Osteocyte (in vitro differentiated cells): ENCODE data around the gene NFIX. TPM values are rescaled to one million over a fixed set of nuclear protein-coding genes. Genes with fewer than 3 reads are reported as not detected.

Experiments used
- DNase-seq: peaks from one replicate; pipeline ENCODE4 v3.0.0; 2021; ENCODE audit warnings: mixed read lengths; ENCODE audit not compliant: unreplicated experiment; ENCODE audit errors: extremely low spot score
- H3K27ac Mint-ChIP-seq: one replicate; pipeline ENCODE4 v1.8.0; 2021; ENCODE audit warnings: mild to moderate bottlenecking, mixed read lengths; ENCODE audit not compliant: unreplicated experiment
- H3K27me3 Mint-ChIP-seq: one replicate; pipeline ENCODE4 v1.8.0; 2021; ENCODE audit warnings: mixed read lengths; ENCODE audit not compliant: unreplicated experiment
- H3K36me3 Mint-ChIP-seq: one replicate; pipeline ENCODE4 v1.8.0; 2021; ENCODE audit warnings: mixed read lengths; ENCODE audit not compliant: unreplicated experiment
- H3K4me1 Mint-ChIP-seq: one replicate; pipeline ENCODE4 v1.8.0; 2021; ENCODE audit warnings: mixed read lengths; ENCODE audit not compliant: unreplicated experiment
- H3K4me3 Mint-ChIP-seq: one replicate; pipeline ENCODE4 v1.8.0; 2021; ENCODE audit warnings: mild to moderate bottlenecking, moderate library complexity, mixed read lengths; ENCODE audit not compliant: unreplicated experiment
- H3K9me3 Mint-ChIP-seq: one replicate; pipeline ENCODE4 v1.8.0; 2021; ENCODE audit warnings: mixed read lengths; ENCODE audit not compliant: unreplicated experiment
- long read RNA-seq: library from polyadenylated mRNA; unstranded; transcript quantifications from one replicate; pipeline ENCODE4 v2.0.0, GENCODE V29; 2021
- total RNA-seq: library from RNA; stranded (reverse); gene quantifications from 2 replicates; pipeline ENCODE4 v1.2.1, GENCODE V29; 2021
- TF ChIP-seq, protein P1 (sequence below): fragments of 200-600 bp; sonication (generic); IDR thresholded peaks from 2 replicates; pipeline ENCODE4 v1.5.0; 2021; ENCODE audit warnings: antibody characterized with exemption, mild to moderate bottlenecking, moderate library complexity

NFIX gene
- total RNA-seq, result 87.0 and 93.7 TPM in 2 replicates
- long read RNA-seq, partial matches to known transcripts, result 1 of 7 reads
- long read RNA-seq, other reads (novel, unspliced or antisense), result 2 of 7 reads

DNA sequence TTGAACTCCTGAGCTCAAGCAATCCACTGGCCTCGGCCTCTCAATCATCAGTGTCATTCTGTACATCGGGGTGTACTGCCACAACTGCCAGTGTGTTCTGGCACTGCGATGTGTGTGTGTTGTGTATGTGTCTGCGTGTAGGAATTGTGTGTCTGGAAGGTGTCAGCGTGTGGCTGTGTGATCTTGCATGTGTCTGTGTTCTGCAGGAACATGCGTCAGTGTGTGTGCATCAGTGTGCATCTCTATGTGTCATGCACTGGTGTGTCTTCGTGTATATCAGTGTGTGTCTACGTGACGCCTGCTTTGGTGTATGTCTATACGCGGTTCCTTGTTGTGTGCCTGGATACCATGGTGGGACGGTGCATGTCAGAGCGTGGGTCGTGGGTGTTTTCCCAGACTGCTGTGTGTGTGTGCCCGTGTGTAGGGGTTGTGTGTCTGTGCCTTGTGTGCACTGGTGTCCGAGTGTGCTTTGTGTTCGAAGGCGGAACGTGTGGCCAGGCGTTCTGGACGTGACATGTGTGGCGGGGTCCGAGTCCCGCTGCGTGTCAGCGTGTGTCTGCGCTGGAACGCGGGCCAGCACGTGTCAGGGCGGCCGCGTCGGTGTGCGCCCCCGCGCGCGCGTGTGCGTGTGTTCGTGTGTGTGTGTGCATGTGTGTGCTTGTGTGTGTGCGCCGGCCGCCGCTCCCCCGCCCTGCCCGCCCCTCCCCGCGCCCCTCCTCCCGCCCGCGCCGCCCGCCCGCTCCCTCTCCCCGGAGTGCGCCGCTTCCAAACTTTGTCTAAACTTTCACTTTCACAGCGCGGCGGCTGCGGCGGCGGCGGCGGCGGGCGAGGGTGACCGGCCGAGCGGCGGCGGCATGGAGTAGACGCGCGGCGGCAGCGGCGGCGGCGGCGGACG is at the start of gene NFIX:
NFIX (plus strand) TSS at position 775 of the 895 bp plus-strand sequence. CDS start 363 bp downstream, outside the sequence.
- TF ChIP-seq, protein P1, sequence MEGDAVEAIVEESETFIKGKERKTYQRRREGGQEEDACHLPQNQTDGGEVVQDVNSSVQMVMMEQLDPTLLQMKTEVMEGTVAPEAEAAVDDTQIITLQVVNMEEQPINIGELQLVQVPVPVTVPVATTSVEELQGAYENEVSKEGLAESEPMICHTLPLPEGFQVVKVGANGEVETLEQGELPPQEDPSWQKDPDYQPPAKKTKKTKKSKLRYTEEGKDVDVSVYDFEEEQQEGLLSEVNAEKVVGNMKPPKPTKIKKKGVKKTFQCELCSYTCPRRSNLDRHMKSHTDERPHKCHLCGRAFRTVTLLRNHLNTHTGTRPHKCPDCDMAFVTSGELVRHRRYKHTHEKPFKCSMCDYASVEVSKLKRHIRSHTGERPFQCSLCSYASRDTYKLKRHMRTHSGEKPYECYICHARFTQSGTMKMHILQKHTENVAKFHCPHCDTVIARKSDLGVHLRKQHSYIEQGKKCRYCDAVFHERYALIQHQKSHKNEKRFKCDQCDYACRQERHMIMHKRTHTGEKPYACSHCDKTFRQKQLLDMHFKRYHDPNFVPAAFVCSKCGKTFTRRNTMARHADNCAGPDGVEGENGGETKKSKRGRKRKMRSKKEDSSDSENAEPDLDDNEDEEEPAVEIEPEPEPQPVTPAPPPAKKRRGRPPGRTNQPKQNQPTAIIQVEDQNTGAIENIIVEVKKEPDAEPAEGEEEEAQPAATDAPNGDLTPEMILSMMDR, result no peak
- H3K4me3 Mint-ChIP-seq, result peak within 1 kb of the TSS; percentile 97
- peaks cover 17% of the 10 kb centered on the region for H3K4me1 Mint-ChIP-seq
- H3K27me3 Mint-ChIP-seq, result no peaks in the 10 kb centered on the region
- peaks cover 12% of the 10 kb centered on the region for H3K36me3 Mint-ChIP-seq
- no peak for DNase-seq
- peak within 1 kb of the TSS; percentile 56 for H3K27ac Mint-ChIP-seq
- no peaks in the 10 kb centered on the region for H3K9me3 Mint-ChIP-seq

DNA sequence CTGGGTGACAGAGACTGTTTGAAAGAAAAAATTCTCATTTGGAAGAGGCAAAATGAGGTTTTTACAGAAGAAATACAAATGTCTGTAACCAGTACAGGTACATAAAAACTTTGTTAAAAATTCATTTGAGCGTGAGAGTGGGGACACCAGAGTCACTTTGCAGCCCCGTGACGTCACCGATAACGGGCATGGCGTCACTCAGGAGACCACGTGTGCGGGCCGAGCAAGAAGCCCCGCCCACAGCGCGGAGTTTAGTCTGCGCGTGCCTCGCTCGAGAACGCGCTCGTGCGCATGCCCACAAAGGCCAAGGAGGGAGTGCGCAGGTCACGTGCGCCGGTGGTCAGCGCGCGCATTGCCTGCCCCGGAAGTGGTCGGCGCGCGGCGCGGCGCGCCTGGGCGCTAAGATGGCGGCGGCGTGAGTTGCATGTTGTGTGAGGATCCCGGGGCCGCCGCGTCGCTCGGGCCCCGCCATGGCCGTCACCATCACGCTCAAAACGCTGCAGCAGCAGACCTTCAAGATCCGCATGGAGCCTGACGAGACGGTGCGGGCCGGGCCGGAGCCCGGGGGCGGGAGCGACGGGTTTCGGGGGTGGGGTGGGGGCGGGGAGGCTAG is 49.7 kb upstream of the NFIX start, which contains the start of gene RAD23A:
RAD23A (plus strand) TSS at position 384 of the 613 bp plus-strand sequence; CDS start at position 471, 87 bp downstream.
- TF ChIP-seq, protein P1, result no peak
- Mint-ChIP-seq H3K9me3 (no peaks in the 10 kb centered on the region), H3K27me3 (no peaks in the 10 kb centered on the region), H3K27ac (peak within 1 kb of the TSS; percentile 93), H3K4me3 (peak within 1 kb of the TSS; percentile 86), H3K36me3 (peaks cover 33% of the 10 kb centered on the region), H3K4me1 (peaks cover 32% of the 10 kb centered on the region)
- peak; percentile 99 for DNase-seq

DNA sequence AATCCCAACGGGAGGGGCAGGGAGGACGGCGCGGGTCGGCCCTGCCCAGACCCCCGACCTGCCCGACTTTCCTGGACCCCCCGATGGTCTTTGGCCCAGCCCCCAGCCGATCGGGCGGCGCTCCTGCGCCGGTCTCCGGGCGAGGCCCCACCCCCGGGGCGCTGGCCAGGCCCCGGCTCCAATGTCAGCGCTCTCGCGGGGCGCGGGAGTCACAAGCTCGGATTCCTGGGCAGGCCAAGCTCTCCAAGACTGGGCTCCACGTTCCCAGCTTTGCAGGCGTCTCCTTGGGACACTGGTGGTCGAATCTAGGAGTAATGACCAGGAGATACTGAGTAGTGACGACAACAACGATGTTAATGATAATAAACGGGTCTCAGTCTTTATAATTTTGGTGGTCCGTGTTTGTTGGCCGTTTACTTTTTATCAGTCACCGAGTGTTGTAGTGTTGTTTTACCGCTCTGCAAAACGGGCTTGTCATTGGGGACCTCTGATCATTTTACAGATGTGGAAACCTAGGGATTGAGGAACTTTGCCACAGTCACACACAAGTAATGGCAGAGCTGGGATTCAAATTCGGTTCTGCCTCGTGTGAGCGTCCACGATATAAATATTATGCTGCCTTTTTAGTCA is 49.1 kb upstream of the NFIX start:
- peak; percentile 91 for DNase-seq
- Mint-ChIP-seq H3K27ac (peak overlapping the region; percentile 84), H3K4me3 (peak overlapping the region; percentile 86), H3K27me3 (no peaks in the 10 kb centered on the region), H3K36me3 (peaks cover 30% of the 10 kb centered on the region), H3K4me1 (peaks cover 27% of the 10 kb centered on the region), H3K9me3 (no peaks in the 10 kb centered on the region)
- TF ChIP-seq, protein P1, result no peak

DNA sequence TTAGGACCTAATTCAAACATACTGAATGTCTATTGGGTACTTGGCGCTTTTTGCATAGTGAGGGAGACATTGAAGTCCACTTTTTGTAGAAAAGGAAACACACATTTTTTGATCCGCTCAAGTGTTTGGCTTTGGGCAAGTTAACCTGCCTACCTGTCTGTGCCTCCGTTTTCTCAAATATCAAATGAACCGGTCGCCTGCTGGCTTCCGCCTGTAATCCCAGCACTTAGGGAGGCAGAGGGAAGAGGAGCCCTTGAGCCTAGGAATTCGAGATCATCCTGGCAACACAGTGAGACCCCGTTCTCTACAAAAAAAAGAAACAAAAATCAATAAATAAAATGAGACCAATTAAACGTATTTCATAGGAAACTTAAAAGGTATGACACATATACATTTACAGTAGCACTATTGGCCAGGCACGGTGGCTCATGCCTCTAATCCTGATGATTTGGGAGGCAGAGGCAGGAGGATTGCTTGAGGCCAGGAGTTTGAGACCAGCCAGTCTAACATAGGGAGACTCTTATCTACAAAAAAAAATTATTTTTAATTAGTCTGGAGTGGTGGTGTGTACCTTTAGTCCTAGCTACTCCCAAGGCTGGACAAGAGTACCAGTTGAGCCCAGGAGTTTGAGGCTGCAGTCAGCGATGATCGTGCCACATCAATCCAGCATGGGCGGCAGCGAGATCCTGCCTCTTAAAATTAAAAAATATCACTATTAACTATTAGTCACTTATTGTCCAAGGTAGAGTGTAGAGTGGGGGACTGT is 48.4 kb upstream of the NFIX start:
- no peak for DNase-seq

More for the DNA sequence above, 48.4 kb upstream of the NFIX start:
- TF ChIP-seq, protein P1, result no peak
- Mint-ChIP-seq H3K4me3 (peak overlapping the region; percentile 86), H3K27me3 (no peaks in the 10 kb centered on the region), H3K27ac (peak overlapping the region; percentile 84), H3K9me3 (no peaks in the 10 kb centered on the region), H3K4me1 (peaks cover 28% of the 10 kb centered on the region), H3K36me3 (peaks cover 31% of the 10 kb centered on the region)
